ENCODE results near the gene PCBP3. TPM values are rescaled to one million over a fixed set of nuclear protein-coding genes. Genes with fewer than 3 reads are reported as not detected.
A peak's percentile ranks its signal among the peaks of the same experiment; 100 is the strongest.

Gene PCBP3
- total and polyA plus RNA-seq, 10 of the 15 experiments (the other 5 are each of a cell fraction or from before 2014, with no cell fraction given): 0.09 to 1.3 (median 0.46) TPM; not detected in 3

- TF ChIP-seq, protein P1, sequence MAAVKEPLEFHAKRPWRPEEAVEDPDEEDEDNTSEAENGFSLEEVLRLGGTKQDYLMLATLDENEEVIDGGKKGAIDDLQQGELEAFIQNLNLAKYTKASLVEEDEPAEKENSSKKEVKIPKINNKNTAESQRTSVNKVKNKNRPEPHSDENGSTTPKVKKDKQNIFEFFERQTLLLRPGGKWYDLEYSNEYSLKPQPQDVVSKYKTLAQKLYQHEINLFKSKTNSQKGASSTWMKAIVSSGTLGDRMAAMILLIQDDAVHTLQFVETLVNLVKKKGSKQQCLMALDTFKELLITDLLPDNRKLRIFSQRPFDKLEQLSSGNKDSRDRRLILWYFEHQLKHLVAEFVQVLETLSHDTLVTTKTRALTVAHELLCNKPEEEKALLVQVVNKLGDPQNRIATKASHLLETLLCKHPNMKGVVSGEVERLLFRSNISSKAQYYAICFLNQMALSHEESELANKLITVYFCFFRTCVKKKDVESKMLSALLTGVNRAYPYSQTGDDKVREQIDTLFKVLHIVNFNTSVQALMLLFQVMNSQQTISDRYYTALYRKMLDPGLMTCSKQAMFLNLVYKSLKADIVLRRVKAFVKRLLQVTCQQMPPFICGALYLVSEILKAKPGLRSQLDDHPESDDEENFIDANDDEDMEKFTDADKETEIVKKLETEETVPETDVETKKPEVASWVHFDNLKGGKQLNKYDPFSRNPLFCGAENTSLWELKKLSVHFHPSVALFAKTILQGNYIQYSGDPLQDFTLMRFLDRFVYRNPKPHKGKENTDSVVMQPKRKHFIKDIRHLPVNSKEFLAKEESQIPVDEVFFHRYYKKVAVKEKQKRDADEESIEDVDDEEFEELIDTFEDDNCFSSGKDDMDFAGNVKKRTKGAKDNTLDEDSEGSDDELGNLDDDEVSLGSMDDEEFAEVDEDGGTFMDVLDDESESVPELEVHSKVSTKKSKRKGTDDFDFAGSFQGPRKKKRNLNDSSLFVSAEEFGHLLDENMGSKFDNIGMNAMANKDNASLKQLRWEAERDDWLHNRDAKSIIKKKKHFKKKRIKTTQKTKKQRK (IDR thresholded peaks at IDR 0.05; ENCODE audit: low read depth, low read length): no peak
- TF ChIP-seq MYB (IDR thresholded peaks at IDR 0.05; ENCODE audit: borderline replicate concordance, low read depth, low read length) (no peak), SMC3 (IDR thresholded peaks at IDR 0.05; ENCODE audit: borderline replicate concordance, low read length) (no peak), STAT3 (IDR thresholded peaks at IDR 0.05; ENCODE audit: low read depth, low read length) (no peak), BACH1 (IDR thresholded peaks at IDR 0.05; ENCODE audit: borderline replicate concordance) (no peak)
Measured at GRCh38 chr21:45698493-45699184, 55.1 kb downstream of the PCBP3 start (continued).

- SMC1A ChIA-PET (ENCODE audit: uncharacterized antibody, unreplicated experiment): interaction anchor here (0.6 to 1.7 kb wide), 2 partner anchors 9 kb away, joined by 3 to 4 read pairs; no protein-coding TSS in a partner anchor
- no peak overlapping the region for H3K4me2 ChIP-seq (ENCODE audit: control insufficient read depth, insufficient read depth)
- POLR2A ChIA-PET: interaction anchor here (0.6 to 1.0 kb wide), 2 partner anchors 11 to 42 kb away, joined by 3 to 4 read pairs; no protein-coding TSS in a partner anchor
- peaks cover 2% of the 10 kb centered on the region; the same call in 1 of the 3 replicates for H3K9me3 ChIP-seq (replicated peaks; ENCODE audit: control insufficient read depth, insufficient read depth, low read length)
- no peaks in the 10 kb centered on the region for H3K27me3 ChIP-seq (replicated peaks in 1 of 2; ENCODE audit: control insufficient read depth in 2 of 2, insufficient read depth in 2 of 2, low read length in 1 of 2)
- CTCF ChIA-PET: interaction anchor here (1.1 kb wide), 1 partner anchor 9 kb away, joined by 3 read pairs; no protein-coding TSS in a partner anchor
- peak; percentile 11 for DNase-seq (ENCODE audit: low read depth, low spot score)
- in situ Hi-C loops (cut with MboI): no loop called here
- no peak overlapping the region for H3K4me3 ChIP-seq
- no peak for TF ChIP-seq LARP7 (IDR thresholded peaks at IDR 0.05)
- TF ChIP-seq NR2F1 (conservative IDR thresholded peaks at IDR 0.05): no peak
- no peak for TF ChIP-seq EP300 (IDR thresholded peaks at IDR 0.05; ENCODE audit: borderline replicate concordance in 1 of 2, control insufficient read depth in 1 of 2, low read depth in 2 of 2, low read length in 2 of 2)
- TF ChIP-seq REST (IDR thresholded peaks at IDR 0.05; ENCODE audit: low read depth, low read length): no peak
- TF ChIP-seq RBBP5 (conservative IDR thresholded peaks at IDR 0.05): no peak
- no peak for TF ChIP-seq CBX5 (IDR thresholded peaks at IDR 0.05; ENCODE audit: low read depth)
- WGBS (ENCODE audit: insufficient coverage, insufficient replicate concordance, low lambda C conversion rate, missing lambda C conversion rate): 22% methylated on average over 7 of the region's 7 CpGs
- no peaks in the 10 kb centered on the region for H3K4me1 ChIP-seq (ENCODE audit: control insufficient read depth, insufficient read depth, low read length)
- ATAC-seq: no peak
- no peaks in the 10 kb centered on the region for H3K79me2 ChIP-seq (ENCODE audit: control insufficient read depth, insufficient read depth, low read length)
- no peak overlapping the region for H2AFZ ChIP-seq (ENCODE audit: control insufficient read depth, low read depth, low read length)
- FAIRE-seq: no peak
- BruUV-seq (replicated peaks): no TSS peak
- RAD21 ChIA-PET (ENCODE audit: unreplicated experiment): no interaction called here
- intact Hi-C loops (cut with micrococcal nuclease; ENCODE audit: unreplicated experiment): no loop called here
- no peaks in the 10 kb centered on the region for H3K36me3 ChIP-seq (ENCODE audit: control insufficient read depth in 2 of 2, insufficient read depth in 2 of 2, low read length in 1 of 2)
- H3K9ac ChIP-seq (ENCODE audit: control insufficient read depth, insufficient read depth, low read length): no peak overlapping the region
- no peak overlapping the region for H3K27ac ChIP-seq (ENCODE audit: control insufficient read depth, insufficient read depth)
- no peaks in the 10 kb centered on the region for H4K20me1 ChIP-seq (ENCODE audit: control insufficient read depth, insufficient read depth)
Measured at GRCh38 chr21:45699251-45699942, 55.9 kb downstream of the PCBP3 start.

Data from GM12878 (cell line).